Activated naive CD4-positive, alpha-beta T cell treated with anti-CD3 and anti-CD28 coated beads, Interleukin-2, amount 10 ng/mL, durations not matched to agents 5 hours and 36 hours (primary cell): ENCODE results near the gene DAZ4. TPM values are rescaled to one million over a fixed set of nuclear protein-coding genes. Genes with fewer than 3 reads are reported as not detected.

ENCODE experiments used
- total RNA-seq, 2 experiments: library from RNA; stranded (reverse); gene quantifications; one replicate each; pipeline ENCODE4 v1.2.3, GENCODE V29; 2021

The DAZ4 gene, protein sequence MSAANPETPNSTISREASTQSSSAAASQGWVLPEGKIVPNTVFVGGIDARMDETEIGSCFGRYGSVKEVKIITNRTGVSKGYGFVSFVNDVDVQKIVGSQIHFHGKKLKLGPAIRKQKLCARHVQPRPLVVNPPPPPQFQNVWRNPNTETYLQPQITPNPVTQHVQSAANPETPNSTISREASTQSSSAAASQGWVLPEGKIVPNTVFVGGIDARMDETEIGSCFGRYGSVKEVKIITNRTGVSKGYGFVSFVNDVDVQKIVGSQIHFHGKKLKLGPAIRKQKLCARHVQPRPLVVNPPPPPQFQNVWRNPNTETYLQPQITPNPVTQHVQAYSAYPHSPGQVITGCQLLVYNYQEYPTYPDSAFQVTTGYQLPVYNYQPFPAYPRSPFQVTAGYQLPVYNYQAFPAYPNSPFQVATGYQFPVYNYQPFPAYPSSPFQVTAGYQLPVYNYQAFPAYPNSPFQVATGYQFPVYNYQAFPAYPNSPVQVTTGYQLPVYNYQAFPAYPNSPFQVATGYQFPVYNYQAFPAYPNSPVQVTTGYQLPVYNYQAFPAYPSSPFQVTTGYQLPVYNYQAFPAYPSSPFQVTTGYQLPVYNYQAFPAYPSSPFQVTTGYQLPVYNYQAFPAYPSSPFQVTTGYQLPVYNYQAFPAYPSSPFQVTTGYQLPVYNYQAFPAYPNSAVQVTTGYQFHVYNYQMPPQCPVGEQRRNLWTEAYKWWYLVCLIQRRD
- total RNA-seq = not detected

DNA sequence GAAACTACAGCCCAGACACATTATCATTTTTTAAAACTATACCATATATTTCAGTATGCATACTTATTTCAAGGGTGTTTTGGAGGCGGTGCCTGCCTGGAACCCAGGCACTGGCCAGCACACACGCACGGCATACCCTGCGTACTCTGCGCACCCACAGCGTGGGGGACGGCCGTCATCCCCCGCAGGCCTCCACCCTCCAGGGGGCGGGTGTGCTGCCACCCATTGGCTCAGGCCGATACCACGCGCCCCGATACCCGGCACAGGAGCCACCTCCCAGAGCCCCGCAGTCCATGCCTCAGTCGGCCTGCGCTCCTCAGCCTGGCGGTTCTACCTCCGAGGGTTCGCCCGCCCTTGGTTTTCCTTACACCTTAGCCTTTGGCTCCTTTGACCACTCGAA lies at the start of gene DAZ4:
TSS of gene DAZ4 (plus strand) at position 301 of the 400 bp plus-strand sequence. CDS start 208 bp downstream, outside the sequence.

DNA sequence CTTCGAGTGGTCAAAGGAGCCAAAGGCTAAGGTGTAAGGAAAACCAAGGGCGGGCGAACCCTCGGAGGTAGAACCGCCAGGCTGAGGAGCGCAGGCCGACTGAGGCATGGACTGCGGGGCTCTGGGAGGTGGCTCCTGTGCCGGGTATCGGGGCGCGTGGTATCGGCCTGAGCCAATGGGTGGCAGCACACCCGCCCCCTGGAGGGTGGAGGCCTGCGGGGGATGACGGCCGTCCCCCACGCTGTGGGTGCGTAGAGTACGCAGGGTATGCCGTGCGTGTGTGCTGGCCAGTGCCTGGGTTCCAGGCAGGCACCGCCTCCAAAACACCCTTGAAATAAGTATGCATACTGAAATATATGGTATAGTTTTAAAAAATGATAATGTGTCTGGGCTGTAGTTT lies 20.4 kb upstream of the DAZ4 start, which contains the start of gene DAZ3:
TSS of gene DAZ3 (minus strand) at position 101 of the 400 bp plus-strand sequence. CDS start 208 bp downstream, outside the sequence.

Other genes starting within 250 kb of the DAZ4 start
- gene BPY2B, start 215.9 kb upstream of the DAZ4 start, total RNA-seq = not detected
- gene DAZ3, start 20.5 kb upstream of the DAZ4 start, total RNA-seq = not detected
- not detected for gene BPY2C, start 218.2 kb downstream of the DAZ4 start, total RNA-seq